ENCODE data around the gene ADGRV1.

DNA sequence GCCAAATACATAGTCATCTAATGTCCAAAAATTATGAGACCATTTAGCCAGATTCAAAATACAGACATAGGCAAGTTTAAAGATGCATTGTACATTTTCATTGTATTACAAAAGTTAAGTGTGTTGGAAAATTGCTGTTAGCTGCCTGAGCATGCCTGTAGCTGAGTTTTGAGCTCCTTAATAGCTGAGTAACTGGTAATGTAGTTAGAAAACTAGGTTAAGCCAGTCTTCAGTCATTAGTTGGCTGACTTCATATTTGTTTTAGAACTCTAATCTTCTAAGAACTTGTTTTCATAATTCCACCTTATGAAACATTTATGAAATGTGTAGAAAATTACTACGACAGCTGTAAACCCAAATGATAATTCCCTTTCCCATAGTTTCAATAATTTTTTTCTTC lies 531.2 kb downstream of the ADGRV1 start:
- TF ChIP-seq, protein P1, sequence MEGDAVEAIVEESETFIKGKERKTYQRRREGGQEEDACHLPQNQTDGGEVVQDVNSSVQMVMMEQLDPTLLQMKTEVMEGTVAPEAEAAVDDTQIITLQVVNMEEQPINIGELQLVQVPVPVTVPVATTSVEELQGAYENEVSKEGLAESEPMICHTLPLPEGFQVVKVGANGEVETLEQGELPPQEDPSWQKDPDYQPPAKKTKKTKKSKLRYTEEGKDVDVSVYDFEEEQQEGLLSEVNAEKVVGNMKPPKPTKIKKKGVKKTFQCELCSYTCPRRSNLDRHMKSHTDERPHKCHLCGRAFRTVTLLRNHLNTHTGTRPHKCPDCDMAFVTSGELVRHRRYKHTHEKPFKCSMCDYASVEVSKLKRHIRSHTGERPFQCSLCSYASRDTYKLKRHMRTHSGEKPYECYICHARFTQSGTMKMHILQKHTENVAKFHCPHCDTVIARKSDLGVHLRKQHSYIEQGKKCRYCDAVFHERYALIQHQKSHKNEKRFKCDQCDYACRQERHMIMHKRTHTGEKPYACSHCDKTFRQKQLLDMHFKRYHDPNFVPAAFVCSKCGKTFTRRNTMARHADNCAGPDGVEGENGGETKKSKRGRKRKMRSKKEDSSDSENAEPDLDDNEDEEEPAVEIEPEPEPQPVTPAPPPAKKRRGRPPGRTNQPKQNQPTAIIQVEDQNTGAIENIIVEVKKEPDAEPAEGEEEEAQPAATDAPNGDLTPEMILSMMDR (IDR thresholded peaks at IDR 0.05; ENCODE audit: borderline replicate concordance, extremely low read depth, low read length, poor library complexity, severe bottlenecking) = no peak
- TF ChIP-seq EZH2 (IDR thresholded peaks at IDR 0.05; ENCODE audit: borderline replicate concordance, low read depth, low read length, severe bottlenecking) = no peak

Data from DND-41 (cell line).